Measurements from ENCODE around the gene LLCFC1. TPM values are rescaled to one million over a fixed set of nuclear protein-coding genes. Genes with fewer than 3 reads are reported as not detected.

LLCFC1 gene
- total and polyA plus RNA-seq, 3 donors from 2014 or later: 14.1 to 73.2 (median 38.5) TPM

GRCh38 chr7:142918901-142919300 is 20.4 kb upstream of the LLCFC1 start:
- H3K9me3 ChIP-seq: no peaks in the 10 kb centered on the region
- H3K27ac ChIP-seq: no peak overlapping the region
- no peaks in the 10 kb centered on the region for H3K4me1 ChIP-seq
- no peaks in the 10 kb centered on the region for H3K27me3 ChIP-seq
- no peak overlapping the region for H3K4me3 ChIP-seq
- TF ChIP-seq POLR2A (IDR thresholded peaks at IDR 0.05): no peak
- TF ChIP-seq, protein P1, sequence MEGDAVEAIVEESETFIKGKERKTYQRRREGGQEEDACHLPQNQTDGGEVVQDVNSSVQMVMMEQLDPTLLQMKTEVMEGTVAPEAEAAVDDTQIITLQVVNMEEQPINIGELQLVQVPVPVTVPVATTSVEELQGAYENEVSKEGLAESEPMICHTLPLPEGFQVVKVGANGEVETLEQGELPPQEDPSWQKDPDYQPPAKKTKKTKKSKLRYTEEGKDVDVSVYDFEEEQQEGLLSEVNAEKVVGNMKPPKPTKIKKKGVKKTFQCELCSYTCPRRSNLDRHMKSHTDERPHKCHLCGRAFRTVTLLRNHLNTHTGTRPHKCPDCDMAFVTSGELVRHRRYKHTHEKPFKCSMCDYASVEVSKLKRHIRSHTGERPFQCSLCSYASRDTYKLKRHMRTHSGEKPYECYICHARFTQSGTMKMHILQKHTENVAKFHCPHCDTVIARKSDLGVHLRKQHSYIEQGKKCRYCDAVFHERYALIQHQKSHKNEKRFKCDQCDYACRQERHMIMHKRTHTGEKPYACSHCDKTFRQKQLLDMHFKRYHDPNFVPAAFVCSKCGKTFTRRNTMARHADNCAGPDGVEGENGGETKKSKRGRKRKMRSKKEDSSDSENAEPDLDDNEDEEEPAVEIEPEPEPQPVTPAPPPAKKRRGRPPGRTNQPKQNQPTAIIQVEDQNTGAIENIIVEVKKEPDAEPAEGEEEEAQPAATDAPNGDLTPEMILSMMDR (IDR thresholded peaks at IDR 0.05): no peak
- WGBS, 2 donors: 80 to 86% methylated on average over 2 of the region's 2 CpGs
- no peaks in the 10 kb centered on the region for H3K36me3 ChIP-seq (ENCODE audit: low read depth, missing control alignments)
- DNase-seq: no peak
- intact Hi-C loops (cut with DNase I; ENCODE audit: low total_unique reads): no loop called here

GRCh38 chr7:142919656-142920055 is 19.6 kb upstream of the LLCFC1 start:
- no peaks in the 10 kb centered on the region for H3K9me3 ChIP-seq
- no peak overlapping the region for H3K27ac ChIP-seq
- H3K4me3 ChIP-seq: no peak overlapping the region
- no peak for DNase-seq
- intact Hi-C loops (cut with DNase I; ENCODE audit: low total_unique reads): no loop called here
- H3K4me1 ChIP-seq: no peaks in the 10 kb centered on the region
- no peaks in the 10 kb centered on the region for H3K27me3 ChIP-seq
- WGBS, 2 donors: 88 to 93% methylated on average over 3 of the region's 3 CpGs
- TF ChIP-seq POLR2A (IDR thresholded peaks at IDR 0.05): no peak
- TF ChIP-seq, protein P1 (IDR thresholded peaks at IDR 0.05): no peak
- H3K36me3 ChIP-seq (ENCODE audit: low read depth, missing control alignments): no peaks in the 10 kb centered on the region

DNA sequence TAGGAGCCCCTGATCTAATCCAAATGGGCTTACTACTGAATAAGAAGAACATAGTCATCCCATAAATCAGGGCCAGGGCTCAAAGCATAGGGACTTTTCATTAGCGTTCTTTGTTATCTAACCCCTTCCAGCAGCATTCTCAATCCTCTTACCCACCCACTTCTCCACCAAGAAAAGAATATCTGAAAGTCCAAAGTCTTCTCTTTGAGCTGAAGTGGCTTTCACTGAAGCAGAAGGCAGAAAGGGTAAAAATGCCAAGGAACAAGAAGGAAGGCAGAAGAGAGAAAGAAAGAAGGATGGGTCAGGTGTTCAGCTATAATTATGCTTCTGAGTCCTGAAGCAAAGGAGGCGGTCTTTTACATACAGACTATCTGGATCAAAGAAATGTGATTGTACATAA is 15.9 kb upstream of the LLCFC1 start:
- WGBS, 2 donors: 48 to 60% methylated on average over 2 of the region's 2 CpGs
- H3K27ac ChIP-seq: no peak overlapping the region
- no peak for DNase-seq
- no peak for TF ChIP-seq POLR2A (IDR thresholded peaks at IDR 0.05)
- TF ChIP-seq, protein P1 (IDR thresholded peaks at IDR 0.05): no peak
- H3K4me1 ChIP-seq: no peaks in the 10 kb centered on the region
- H3K36me3 ChIP-seq (ENCODE audit: low read depth, missing control alignments): no peaks in the 10 kb centered on the region
- H3K9me3 ChIP-seq: no peaks in the 10 kb centered on the region
- no peaks in the 10 kb centered on the region for H3K27me3 ChIP-seq
- no peak overlapping the region for H3K4me3 ChIP-seq
- intact Hi-C loops (cut with DNase I; ENCODE audit: low total_unique reads): no loop called here

GRCh38 chr7:142925413-142925812 is 13.9 kb upstream of the LLCFC1 start:
- Histone ChIP-seq H3K27me3 (no peaks in the 10 kb centered on the region), H3K4me3 (no peak overlapping the region), H3K27ac (no peak overlapping the region), H3K9me3 (no peaks in the 10 kb centered on the region), H3K4me1 (no peaks in the 10 kb centered on the region), H3K36me3 (ENCODE audit: low read depth, missing control alignments) (no peaks in the 10 kb centered on the region)
- intact Hi-C loops (cut with DNase I; ENCODE audit: low total_unique reads): no loop called here
- 63 to 75% methylated on average over 12 of the region's 12 CpGs for WGBS, 2 donors
- no peak for DNase-seq
- TF ChIP-seq, protein P1 (IDR thresholded peaks at IDR 0.05): no peak

- no peak for TF ChIP-seq POLR2A (IDR thresholded peaks at IDR 0.05)
- TF ChIP-seq, protein P1 (IDR thresholded peaks at IDR 0.05): no peak
- Histone ChIP-seq H3K27me3 (no peaks in the 10 kb centered on the region), H3K4me1 (no peaks in the 10 kb centered on the region), H3K9me3 (no peaks in the 10 kb centered on the region), H3K36me3 (ENCODE audit: low read depth, missing control alignments) (no peaks in the 10 kb centered on the region), H3K4me3 (no peak overlapping the region), H3K27ac (no peak overlapping the region)
- intact Hi-C loops (cut with DNase I; ENCODE audit: low total_unique reads): no loop called here
- DNase-seq: no peak
- 62 to 67% methylated on average over 7 of the region's 7 CpGs for WGBS, 2 donors
Observed at GRCh38 chr7:142927085-142927745, 12.1 kb upstream of the LLCFC1 start.

All from testis (tissue), 3 donors.